CD4-positive, alpha-beta T cell (primary cell): ENCODE measurements around the gene S100A4. TPM values are rescaled to one million over a fixed set of nuclear protein-coding genes. Genes with fewer than 3 reads are reported as not detected.
A peak's percentile ranks its signal among the peaks of the same experiment; 100 is the strongest.

Experiments used
- ATAC-seq: fragments of 200-7000 bp; cut with Tn5 transposase; one replicate; pipeline ENCODE4 v1.10.0; 2022; ENCODE audit warnings: mild to moderate bottlenecking; ENCODE audit not compliant: poor library complexity
- CTCF ChIA-PET: fragments of 350-600 bp; sonication (Branson Sonifier 250); formaldehyde crosslinking; loops from one replicate; lab custom pipeline; 2021; ENCODE audit warnings: antibody characterized with exemption, inconsistent platforms; lab: Charles Lee
- POLR2A ChIA-PET: fragments of 350-600 bp; sonication (Branson Sonifier 250); formaldehyde crosslinking; loops from one replicate; lab custom pipeline; 2021; ENCODE audit warnings: antibody characterized with exemption, inconsistent platforms; lab: Charles Lee
- DNase-seq, 14 experiments: peaks; one replicate each; pipeline ENCODE4 v3.0.0-alpha.2; 2013 to 2020; ENCODE audit warnings: mixed read lengths in 2 of 14
- H3K27ac ChIP-seq, 2 donors: one replicate each; pipeline versions ENCODE4 v1.5.1 to v1.7.0; 2013; ENCODE audit warnings: low read length in 2 of 2, low read depth in 1 of 2, mild to moderate bottlenecking in 1 of 2
- H3K27me3 ChIP-seq, 2 experiments: 1 replicate in 1 of 2; 2 replicates in 1 of 2; pipeline versions ENCODE4 v1.6.1 to v1.7.0; 2013; ENCODE audit warnings: low read length in 2 of 2, control low read depth in 1 of 2, mild to moderate bottlenecking in 1 of 2, moderate library complexity in 1 of 2; ENCODE audit not compliant: insufficient read depth in 2 of 2, control insufficient read depth in 1 of 2
- H3K36me3 ChIP-seq: one replicate; pipeline ENCODE4 v1.6.1; 2013; ENCODE audit warnings: low read length, control low read depth; ENCODE audit not compliant: insufficient read depth
- H3K4me1 ChIP-seq: one replicate; pipeline ENCODE4 v1.6.1; 2013; ENCODE audit warnings: low read length, control low read depth; ENCODE audit not compliant: insufficient read depth
- H3K4me3 ChIP-seq: one replicate; pipeline ENCODE4 v1.5.1; 2013; ENCODE audit warnings: mild to moderate bottlenecking, low read length, moderate library complexity
- H3K9me3 ChIP-seq, 2 experiments: 1 replicate in 1 of 2; 2 replicates in 1 of 2; pipeline versions ENCODE4 v1.6.1 to v1.7.0; 2013; ENCODE audit warnings: low read length in 2 of 2, mild to moderate bottlenecking in 2 of 2, control low read depth in 1 of 2, moderate library complexity in 1 of 2; ENCODE audit not compliant: control insufficient read depth in 1 of 2, insufficient read depth in 1 of 2
- H3K27ac Mint-ChIP-seq: one replicate; pipeline ENCODE4 v1.8.0; 2020; ENCODE audit warnings: mixed read lengths
- H3K27me3 Mint-ChIP-seq: one replicate; pipeline ENCODE4 v1.8.0; 2021; ENCODE audit warnings: mixed read lengths
- H3K36me3 Mint-ChIP-seq: one replicate; pipeline ENCODE4 v1.8.0; 2021; ENCODE audit warnings: low read depth, mixed read lengths
- H3K4me1 Mint-ChIP-seq: one replicate; pipeline ENCODE4 v1.8.0; 2021; ENCODE audit warnings: low read depth, mixed read lengths
- H3K4me3 Mint-ChIP-seq: one replicate; pipeline ENCODE4 v1.8.0; 2020; ENCODE audit warnings: mild to moderate bottlenecking, mixed read lengths
- H3K9me3 Mint-ChIP-seq: one replicate; pipeline ENCODE4 v1.8.0; 2020; ENCODE audit warnings: mixed read lengths
- intact Hi-C, 2 experiments: fragments of 100-400 bp; cut with DNase I in 1 of 2; cut with micrococcal nuclease in 1 of 2; formaldehyde crosslinking; loops; one replicate each; pipeline versions ENCODE4 v1.15.1 to v1.9.0; 2023 to 2025; cut with DNase I, micrococcal nuclease
- total RNA-seq, 174 experiments: library from RNA in 2 of 174; stranded (reverse) in 2 of 174; gene quantifications; one replicate each; pipeline ENCODE4 v1.2.3 and lab custom pipeline; 2021 to 2026
- TF ChIP-seq, protein P1 (sequence below): fragments of 200-600 bp; IDR thresholded peaks from one replicate; pipeline ENCODE4 v1.8.0; 2022; ENCODE audit warnings: antibody characterized with exemption, mild to moderate bottlenecking

The S100A4 gene
- total RNA-seq, 2 experiments from 2014 or later = 297 to 299 TPM

DNA sequence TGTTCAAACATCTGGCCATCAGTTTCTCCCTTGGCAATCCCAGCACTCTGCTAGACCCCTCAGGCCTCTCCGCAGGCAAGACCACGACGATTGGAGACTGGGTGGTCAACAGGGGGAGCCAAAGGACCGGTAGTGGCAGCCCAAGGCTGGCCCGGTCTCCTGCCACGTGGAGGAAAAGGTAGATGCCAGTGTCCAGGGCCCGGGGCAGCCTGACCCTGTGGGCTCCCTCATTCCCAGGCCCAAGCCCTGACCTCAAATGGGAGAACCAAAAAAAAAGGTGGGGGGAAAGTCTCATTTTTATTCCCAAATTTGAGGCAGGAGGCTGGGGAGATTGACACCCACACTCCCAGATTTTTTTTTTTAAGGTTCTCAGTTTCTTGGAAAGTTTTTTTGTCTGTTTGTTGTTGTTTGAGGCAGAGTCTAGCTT, 34.6 kb downstream of the S100A4 start:
- ATAC-seq = peak; percentile 79
- intact Hi-C loops = loop anchor here (1.0 kb wide), 5 partner anchors 22 to 238 kb away; no protein-coding TSS in a partner anchor
- TF ChIP-seq, protein P1, sequence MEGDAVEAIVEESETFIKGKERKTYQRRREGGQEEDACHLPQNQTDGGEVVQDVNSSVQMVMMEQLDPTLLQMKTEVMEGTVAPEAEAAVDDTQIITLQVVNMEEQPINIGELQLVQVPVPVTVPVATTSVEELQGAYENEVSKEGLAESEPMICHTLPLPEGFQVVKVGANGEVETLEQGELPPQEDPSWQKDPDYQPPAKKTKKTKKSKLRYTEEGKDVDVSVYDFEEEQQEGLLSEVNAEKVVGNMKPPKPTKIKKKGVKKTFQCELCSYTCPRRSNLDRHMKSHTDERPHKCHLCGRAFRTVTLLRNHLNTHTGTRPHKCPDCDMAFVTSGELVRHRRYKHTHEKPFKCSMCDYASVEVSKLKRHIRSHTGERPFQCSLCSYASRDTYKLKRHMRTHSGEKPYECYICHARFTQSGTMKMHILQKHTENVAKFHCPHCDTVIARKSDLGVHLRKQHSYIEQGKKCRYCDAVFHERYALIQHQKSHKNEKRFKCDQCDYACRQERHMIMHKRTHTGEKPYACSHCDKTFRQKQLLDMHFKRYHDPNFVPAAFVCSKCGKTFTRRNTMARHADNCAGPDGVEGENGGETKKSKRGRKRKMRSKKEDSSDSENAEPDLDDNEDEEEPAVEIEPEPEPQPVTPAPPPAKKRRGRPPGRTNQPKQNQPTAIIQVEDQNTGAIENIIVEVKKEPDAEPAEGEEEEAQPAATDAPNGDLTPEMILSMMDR = peak; percentile 98
- POLR2A ChIA-PET = interaction anchor here (1.0 to 2.5 kb wide), 4 partner anchors 34 to 161 kb away, joined by 3 to 9 read pairs (median 4); partner anchors contain the start of gene S100A4
- Histone ChIP-seq H3K36me3 (no peaks in the 10 kb centered on the region), H3K27me3 (no peaks in the 10 kb centered on the region), H3K4me3 (no peak overlapping the region), H3K4me1 (peaks cover 17% of the 10 kb centered on the region), H3K27ac (no peak overlapping the region), H3K9me3 (no peaks in the 10 kb centered on the region)
- H3K9me3 Mint-ChIP-seq = no peaks in the 10 kb centered on the region
- no peak overlapping the region for H3K27ac Mint-ChIP-seq
- peak; percentile 64 to 91 (median 75) for DNase-seq
- no peak overlapping the region for H3K4me3 Mint-ChIP-seq
- no peaks in the 10 kb centered on the region for H3K36me3 Mint-ChIP-seq
- CTCF ChIA-PET = interaction anchor here (0.6 to 6.6 kb wide), 11 partner anchors 21 to 160 kb away, joined by 3 to 36 read pairs (median 4); partner anchors contain the start of genes ILF2, S100A4 and S100A6
- H3K27me3 Mint-ChIP-seq = no peaks in the 10 kb centered on the region
- peaks cover 8% of the 10 kb centered on the region for H3K4me1 Mint-ChIP-seq

DNA sequence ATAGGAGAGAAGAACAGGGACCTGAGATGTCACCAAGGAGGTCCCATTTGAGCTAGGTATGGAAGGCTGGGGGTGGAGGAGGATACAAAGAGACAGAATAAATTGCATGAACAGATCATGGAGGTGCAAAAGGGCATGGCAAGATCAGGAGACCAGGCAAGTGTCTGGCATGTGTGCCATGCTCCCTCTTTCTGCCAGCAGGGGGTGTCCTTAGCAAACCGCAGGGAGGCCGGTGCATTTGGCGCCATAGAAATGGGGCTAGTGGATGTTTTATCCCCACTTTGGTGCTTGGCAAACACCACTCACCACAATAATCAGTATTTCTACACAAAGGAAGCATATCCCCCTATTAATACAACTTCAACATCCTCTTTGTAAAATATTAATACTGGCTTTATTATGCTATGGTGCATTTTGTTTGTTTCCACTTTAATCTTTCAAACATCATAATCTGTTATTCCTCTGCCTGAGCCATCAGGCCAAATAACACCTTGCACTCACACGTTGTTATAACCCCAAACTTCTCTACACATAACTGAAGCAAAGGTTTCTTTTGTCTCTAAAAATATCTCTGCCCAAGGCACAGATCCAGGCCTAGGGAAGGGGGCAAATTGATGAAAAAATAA, 35.8 kb downstream of the S100A4 start:
- H3K27me3 Mint-ChIP-seq = no peaks in the 10 kb centered on the region
- TF ChIP-seq, protein P1 = peak; percentile 73
- H3K36me3 Mint-ChIP-seq = no peaks in the 10 kb centered on the region
- ChIA-PET CTCF (interaction anchor here (1.0 to 6.6 kb wide), 5 partner anchors 22 to 112 kb away, joined by 3 to 36 read pairs (median 7); partner anchors contain the start of gene S100A4), POLR2A (interaction anchor here (1.0 to 2.5 kb wide), 3 partner anchors 31 to 58 kb away, joined by 3 to 9 read pairs (median 6); partner anchors contain the start of genes S100A4 and S100A5)
- ATAC-seq (peak; percentile 71), DNase-seq (peak; percentile 47 to 78 (median 62))
- no peak overlapping the region for H3K27ac Mint-ChIP-seq
- H3K4me3 ChIP-seq = no peak overlapping the region
- H3K4me3 Mint-ChIP-seq = no peak overlapping the region
- H3K4me1 Mint-ChIP-seq = peaks cover 8% of the 10 kb centered on the region
- no peak overlapping the region for H3K27ac ChIP-seq
- H3K9me3 Mint-ChIP-seq = no peaks in the 10 kb centered on the region
- H3K36me3 ChIP-seq = no peaks in the 10 kb centered on the region
- H3K9me3 ChIP-seq = no peaks in the 10 kb centered on the region
- H3K4me1 ChIP-seq = peaks cover 7% of the 10 kb centered on the region
- intact Hi-C loops = loop anchor here (1.0 to 2.0 kb wide), 3 partner anchors 107 to 477 kb away; partner anchors contain the start of gene RAB13 (in 1 of the 2)
- no peaks in the 10 kb centered on the region for H3K27me3 ChIP-seq

- ATAC-seq (no peak), DNase-seq (no peak)
- CTCF ChIA-PET = interaction anchor here (6.6 kb wide), 1 partner anchor 60 kb away, joined by 36 read pairs; no protein-coding TSS in a partner anchor
- Histone ChIP-seq H3K27me3 (no peaks in the 10 kb centered on the region), H3K27ac (no peak overlapping the region), H3K36me3 (no peaks in the 10 kb centered on the region), H3K4me3 (no peak overlapping the region), H3K4me1 (peaks cover 7% of the 10 kb centered on the region), H3K9me3 (no peaks in the 10 kb centered on the region)
- POLR2A ChIA-PET = no interaction called here
- Mint-ChIP-seq H3K4me3 (no peak overlapping the region), H3K27me3 (no peaks in the 10 kb centered on the region), H3K27ac (no peak overlapping the region), H3K4me1 (peaks cover 8% of the 10 kb centered on the region), H3K36me3 (no peaks in the 10 kb centered on the region), H3K9me3 (no peaks in the 10 kb centered on the region)
- intact Hi-C loops = loop anchor here (1.0 to 2.0 kb wide), 2 partner anchors 240 to 478 kb away; partner anchors contain the start of gene RAB13 (in 1 of the 2)
- TF ChIP-seq, protein P1 = no peak
These were observed 36.6 kb downstream of the S100A4 start for GRCh38 chr1:153509036-153509435.
